ENCODE data around the gene STK32C.

Gene STK32C

GRCh38 chr10:132207536-132208461 lies 100.0 kb downstream of the STK32C start:
- no peak for DNase-seq

- DNase-seq, result no peak
These were observed 100.8 kb downstream of the STK32C start for GRCh38 chr10:132206806-132207535.

- no peak for DNase-seq
These were observed 101.4 kb downstream of the STK32C start for GRCh38 chr10:132206377-132206745.

GRCh38 chr10:132205650-132206376 lies 101.9 kb downstream of the STK32C start:
- no peak for DNase-seq

GRCh38 chr10:132204781-132205473 lies 102.8 kb downstream of the STK32C start:
- DNase-seq, result no peak

- DNase-seq, result no peak
These were observed 103.5 kb downstream of the STK32C start for GRCh38 chr10:132204078-132204780.

- no peak for DNase-seq
These were observed 104.3 kb downstream of the STK32C start for GRCh38 chr10:132203256-132204077.

- DNase-seq, result no peak
These were observed 105.4 kb downstream of the STK32C start for GRCh38 chr10:132202070-132202970.

- DNase-seq, result no peak
These were observed 106.4 kb downstream of the STK32C start for GRCh38 chr10:132201111-132201969.

- DNase-seq, result no peak
These were observed 107.2 kb downstream of the STK32C start for GRCh38 chr10:132200344-132201110.

GRCh38 chr10:132199854-132200311 lies 107.9 kb downstream of the STK32C start:
- DNase-seq, result no peak

GRCh38 chr10:132199268-132199853 lies 108.4 kb downstream of the STK32C start:
- DNase-seq, result no peak

- no peak for DNase-seq
These were observed 109.2 kb downstream of the STK32C start for GRCh38 chr10:132198381-132199181.

- no peak for DNase-seq
These were observed 109.7 kb downstream of the STK32C start for GRCh38 chr10:132198068-132198370.

- no peak for DNase-seq
These were observed 110.3 kb downstream of the STK32C start for GRCh38 chr10:132197271-132198067.
